ENCODE data around the gene DNASE1L2.

DNASE1L2 gene

GRCh38 chr16:2278956-2279800 is 42.9 kb downstream of the DNASE1L2 start:
- DNase-seq (ENCODE audit: low spot score): no peak
- no peak for TF ChIP-seq CTCF (IDR thresholded peaks at IDR 0.05; ENCODE audit: extremely low read depth, insufficient read depth, missing control alignments)
- in situ Hi-C loops (cut with MboI; ENCODE audit: low pct_unique_long_range_greater_than_20kb, low sequenced_read_pairs, unreplicated experiment): no loop called here

GRCh38 chr16:2280461-2280860 is 44.2 kb downstream of the DNASE1L2 start:
- in situ Hi-C loops (cut with MboI; ENCODE audit: low pct_unique_long_range_greater_than_20kb, low sequenced_read_pairs, unreplicated experiment): no loop called here
- no peak for TF ChIP-seq CTCF (IDR thresholded peaks at IDR 0.05; ENCODE audit: extremely low read depth, insufficient read depth, missing control alignments)
- no peak for DNase-seq (ENCODE audit: low spot score)

- DNase-seq (ENCODE audit: low spot score): no peak
- in situ Hi-C loops (cut with MboI; ENCODE audit: low pct_unique_long_range_greater_than_20kb, low sequenced_read_pairs, unreplicated experiment): no loop called here
- no peak for TF ChIP-seq CTCF (IDR thresholded peaks at IDR 0.05; ENCODE audit: extremely low read depth, insufficient read depth, missing control alignments)
Measured at GRCh38 chr16:2280981-2281542, 44.8 kb downstream of the DNASE1L2 start.

- DNase-seq (ENCODE audit: low spot score): no peak
- in situ Hi-C loops (cut with MboI; ENCODE audit: low pct_unique_long_range_greater_than_20kb, low sequenced_read_pairs, unreplicated experiment): no loop called here
- TF ChIP-seq CTCF (IDR thresholded peaks at IDR 0.05; ENCODE audit: extremely low read depth, insufficient read depth, missing control alignments): no peak
Measured at GRCh38 chr16:2282262-2282661, 46.0 kb downstream of the DNASE1L2 start.

GRCh38 chr16:2282866-2283555 is 46.8 kb downstream of the DNASE1L2 start:
- no peak for DNase-seq (ENCODE audit: low spot score)
- no peak for TF ChIP-seq CTCF (IDR thresholded peaks at IDR 0.05; ENCODE audit: extremely low read depth, insufficient read depth, missing control alignments)
- in situ Hi-C loops (cut with MboI; ENCODE audit: low pct_unique_long_range_greater_than_20kb, low sequenced_read_pairs, unreplicated experiment): no loop called here

GRCh38 chr16:2284001-2284770 is 47.9 kb downstream of the DNASE1L2 start:
- in situ Hi-C loops (cut with MboI; ENCODE audit: low pct_unique_long_range_greater_than_20kb, low sequenced_read_pairs, unreplicated experiment): no loop called here
- no peak for DNase-seq (ENCODE audit: low spot score)
- no peak for TF ChIP-seq CTCF (IDR thresholded peaks at IDR 0.05; ENCODE audit: extremely low read depth, insufficient read depth, missing control alignments)

Data from GM13977 (cell line).